22Rv1 (cell line): ENCODE measurements around the gene GABRG3.

ENCODE experiments used
- H3K27ac ChIP-seq: fragments of 450-650 bp; 2 replicates; pipeline ENCODE4 v1.5.1; 2017
- CTCF ChIP-seq: fragments of 450-650 bp; IDR thresholded peaks from 2 replicates; pipeline ENCODE4 v1.5.1; 2017; ENCODE audit warnings: mild to moderate bottlenecking
- ZFX ChIP-seq: fragments of 450-650 bp; IDR thresholded peaks from 2 replicates; pipeline ENCODE4 v1.6.1; 2017; ENCODE audit warnings: antibody characterized with exemption, borderline replicate concordance

GABRG3 gene

GRCh38 chr15:27396521-27396920, 425.5 kb downstream of the GABRG3 start:
- TF ChIP-seq CTCF = no peak
- H3K27ac ChIP-seq = no peak overlapping the region

- no peak overlapping the region for H3K27ac ChIP-seq
- no peak for TF ChIP-seq ZFX
- no peak for TF ChIP-seq CTCF
These were observed 426.0 kb downstream of the GABRG3 start for GRCh38 chr15:27396996-27397395.

GRCh38 chr15:27398631-27399161, 427.7 kb downstream of the GABRG3 start:
- H3K27ac ChIP-seq = no peak overlapping the region
- TF ChIP-seq CTCF = no peak
- no peak for TF ChIP-seq ZFX

- H3K27ac ChIP-seq = no peak overlapping the region
- no peak for TF ChIP-seq ZFX
- no peak for TF ChIP-seq CTCF
These were observed 428.3 kb downstream of the GABRG3 start for GRCh38 chr15:27399241-27399640.

- no peak overlapping the region for H3K27ac ChIP-seq
- no peak for TF ChIP-seq ZFX
- TF ChIP-seq CTCF = no peak
These were observed 430.5 kb downstream of the GABRG3 start for GRCh38 chr15:27401471-27401870.

GRCh38 chr15:27408428-27408827, 437.4 kb downstream of the GABRG3 start:
- TF ChIP-seq ZFX (no peak), CTCF (no peak)
- no peak overlapping the region for H3K27ac ChIP-seq

GRCh38 chr15:27410996-27411605, 440.1 kb downstream of the GABRG3 start:
- H3K27ac ChIP-seq = no peak overlapping the region
- TF ChIP-seq ZFX (no peak), CTCF (no peak)
